H54 (cell line): ENCODE data around the gene PHRF1.
A peak's percentile ranks its signal among the peaks of the same experiment; 100 is the strongest.

Source experiments
- DNase-seq: peaks from one replicate; pipeline ENCODE4 v3.0.0; 2011; ENCODE audit warnings: low spot score, mixed read lengths; ENCODE audit not compliant: insufficient read length
- FAIRE-seq: peaks from 3 replicates; lab custom pipeline; 2011; peaks lifted over from hg19 to GRCh38; lab: Jason Lieb, UNC
- POLR2A ChIP-seq: IDR thresholded peaks from 2 replicates; pipeline ENCODE4 v1.6.1; 2011; ENCODE audit warnings: low read depth, mild to moderate bottlenecking, low read length

Gene PHRF1

DNA sequence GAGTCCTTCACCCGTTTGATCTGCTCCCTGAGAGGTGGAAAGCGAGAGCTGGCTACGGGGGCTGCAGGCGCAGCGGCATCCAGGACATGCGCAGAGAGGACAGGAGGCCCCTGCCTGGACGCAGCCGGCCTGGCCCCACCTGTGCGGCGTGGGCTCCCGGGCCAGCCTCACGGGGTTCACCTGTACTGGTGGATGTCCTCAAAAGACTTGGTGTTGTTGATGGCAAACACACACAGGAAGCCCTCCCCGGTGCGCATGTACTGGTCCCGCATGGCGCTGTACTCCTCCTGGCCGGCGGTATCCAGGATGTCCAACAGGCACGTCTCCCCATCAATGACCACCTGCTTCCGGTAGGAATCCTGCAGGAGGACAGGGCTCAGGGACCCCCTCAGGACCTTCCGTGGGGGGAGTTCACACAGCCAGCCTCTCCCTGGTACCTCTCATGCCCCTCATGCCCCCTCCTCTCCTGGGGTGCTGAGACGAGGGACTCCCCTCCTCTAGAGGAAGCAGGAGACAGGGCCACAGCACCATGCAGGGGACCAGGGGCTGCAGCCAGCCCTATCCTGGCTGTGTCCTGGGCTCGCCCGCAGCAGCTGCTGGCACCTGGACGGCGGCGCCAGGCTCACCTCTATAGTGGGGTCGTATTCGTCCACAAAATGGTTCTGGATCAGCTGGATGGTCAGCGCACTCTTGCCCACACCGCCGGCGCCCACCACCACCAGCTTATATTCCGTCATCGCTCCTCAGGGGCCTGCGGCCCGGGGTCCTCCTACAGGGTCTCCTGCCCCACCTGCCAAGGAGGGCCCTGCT is 42.5 kb upstream of the PHRF1 start:
- DNase-seq (no peak), FAIRE-seq (no peak)
- TF ChIP-seq POLR2A: no peak

DNA sequence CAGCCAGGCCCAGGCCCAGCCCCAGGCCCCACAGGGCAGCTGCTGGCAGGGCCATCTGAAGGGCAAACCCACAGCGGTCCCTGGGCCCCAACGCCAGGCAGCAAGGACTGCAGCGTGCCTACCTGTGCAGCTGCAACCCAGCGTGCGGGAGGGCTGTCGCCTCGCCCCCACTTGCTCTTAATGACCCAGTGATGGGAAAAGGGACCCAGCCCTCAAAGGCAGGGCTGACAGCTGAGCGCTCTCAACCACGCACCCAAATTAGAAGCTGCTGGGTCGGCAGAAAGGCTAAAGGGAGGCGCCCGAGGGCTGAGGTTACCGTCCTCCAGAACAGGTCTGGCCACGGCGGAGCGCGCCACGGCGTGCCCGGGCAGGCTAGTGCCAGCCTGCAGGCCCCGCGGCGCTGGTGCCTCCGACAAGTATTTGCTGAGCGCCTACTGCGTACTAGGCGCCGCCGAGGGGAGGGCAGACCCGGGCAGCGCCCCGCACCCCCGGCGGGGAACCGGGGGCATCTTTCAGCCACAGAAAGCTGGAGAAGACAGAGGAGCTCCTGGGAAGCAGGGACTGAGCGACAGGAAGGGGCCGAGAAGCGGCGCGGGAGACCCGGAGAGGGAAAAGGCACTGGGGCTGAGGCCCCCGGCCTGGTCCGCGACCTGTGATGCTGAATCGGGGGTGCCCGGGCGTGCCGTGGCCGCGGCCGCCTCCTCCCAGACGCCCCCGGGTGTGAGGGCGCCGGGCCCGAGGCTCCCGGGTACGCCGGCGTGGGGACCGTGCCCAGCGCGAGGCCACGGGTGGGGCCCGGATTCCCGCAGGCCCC is 41.7 kb upstream of the PHRF1 start:
- TF ChIP-seq POLR2A: 0 out of 2 replicates have a peak, but pooled peaks have one; percentile 13
- DNase-seq: no peak
- FAIRE-seq: no peak

DNA sequence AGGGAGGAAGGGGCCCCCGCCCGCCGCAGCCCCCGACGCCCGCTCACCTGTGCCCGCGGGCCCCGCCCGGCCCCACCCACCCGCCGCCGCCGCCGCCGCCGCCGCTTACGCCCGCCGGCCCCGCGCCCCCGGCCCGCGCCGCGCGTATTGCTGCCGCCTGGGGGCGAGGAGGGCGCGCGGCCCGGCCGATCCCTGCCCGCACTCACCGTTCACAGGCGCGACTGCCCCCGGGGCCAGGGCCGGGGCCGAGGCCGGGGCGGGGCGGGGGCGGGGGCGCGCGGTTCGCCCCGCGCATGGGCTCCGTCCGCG is 41.1 kb upstream of the PHRF1 start:
- FAIRE-seq: no peak
- no peak for TF ChIP-seq POLR2A
- DNase-seq: no peak

DNA sequence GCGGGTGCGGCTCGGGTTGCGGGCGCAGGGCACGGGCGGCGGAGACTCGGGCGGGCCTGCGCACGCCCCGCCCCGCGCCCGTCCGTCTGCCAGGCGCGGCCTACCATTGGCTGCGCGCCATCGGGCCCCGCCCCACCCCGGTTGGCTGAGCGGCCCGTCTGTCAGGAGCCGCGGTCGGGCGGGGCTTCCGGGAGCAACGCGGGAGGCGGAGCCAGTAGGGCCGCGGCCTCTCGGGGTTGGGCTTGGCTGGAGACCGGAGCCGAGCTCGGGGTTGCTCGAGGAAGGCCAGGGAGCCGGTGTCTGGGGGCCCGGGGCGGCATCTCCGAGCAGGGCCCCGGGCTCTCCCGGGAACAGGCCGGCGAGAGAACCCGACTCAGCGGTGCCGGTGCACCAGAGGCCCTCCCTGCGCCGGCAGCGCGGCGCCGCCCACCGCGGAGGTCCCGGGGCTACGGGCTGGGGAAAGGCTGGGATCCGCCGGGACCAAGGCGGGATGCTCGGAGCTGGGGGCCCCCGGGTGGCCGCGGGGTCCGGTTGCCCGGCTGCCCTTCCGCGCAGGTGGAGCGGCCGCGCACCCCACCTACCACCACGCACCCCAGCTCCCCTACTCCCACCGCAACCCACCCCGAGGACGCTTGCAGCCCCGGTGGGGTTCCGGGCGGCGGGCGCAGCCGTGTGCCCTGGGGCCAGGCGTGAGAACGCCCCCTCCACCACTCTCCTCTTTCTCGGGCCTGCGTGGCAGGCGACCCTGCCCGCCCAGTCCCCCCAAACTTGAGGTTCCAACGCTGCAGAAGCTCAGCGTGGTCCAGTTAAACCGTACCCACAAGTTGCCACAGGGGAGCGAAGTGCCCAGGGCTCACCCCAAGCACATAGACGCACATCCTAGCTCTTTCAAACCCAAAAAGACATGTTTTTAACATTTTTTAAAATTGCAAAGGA is 40.5 kb upstream of the PHRF1 start, which contains the start of gene HRAS:
Gene HRAS, minus strand, starts transcription at position 58 of the 936 bp plus-strand sequence.
- no peak for FAIRE-seq
- peak; percentile 75 for TF ChIP-seq POLR2A
- peak; percentile 100 for DNase-seq

DNA sequence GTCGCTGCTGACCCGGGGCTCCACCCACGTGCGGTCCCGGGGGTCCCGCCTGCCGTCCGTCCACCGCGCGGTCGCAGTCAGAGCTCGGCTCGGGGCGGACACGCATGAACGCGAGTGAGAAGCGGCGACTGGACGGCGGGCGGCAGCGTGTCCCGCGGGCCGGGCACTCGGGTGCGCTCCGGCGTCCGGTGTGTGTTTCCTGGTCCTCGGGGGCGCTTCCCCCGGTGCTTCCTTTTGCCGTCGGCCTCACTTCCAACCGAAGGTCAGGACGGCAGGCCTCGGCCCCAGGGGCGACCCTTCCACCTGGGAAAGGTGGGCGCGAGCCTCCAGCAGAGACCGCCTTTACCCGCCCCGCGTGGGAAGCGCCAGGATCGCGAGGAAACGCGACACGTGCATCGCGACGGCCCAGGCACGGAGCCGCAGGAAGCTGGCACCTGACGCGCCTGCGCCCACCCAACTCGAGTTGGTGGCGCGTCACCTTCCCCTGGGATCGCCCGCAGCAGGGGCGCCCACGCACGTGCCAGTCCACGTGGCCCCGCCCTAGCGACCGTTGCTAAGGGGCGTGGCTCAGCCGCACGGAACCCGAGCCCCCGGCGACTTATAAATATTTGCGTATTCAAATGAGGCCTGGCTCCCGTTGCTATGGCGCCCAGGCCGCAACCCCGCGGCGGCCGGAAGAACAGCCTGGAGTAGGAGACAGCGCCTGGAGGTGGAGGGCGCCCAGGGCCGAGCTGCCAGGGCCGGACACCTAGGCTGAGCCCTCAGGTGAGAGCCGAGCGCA is 39.2 kb upstream of the PHRF1 start, which contains the start of gene LRRC56:
Gene LRRC56, plus strand, starts transcription at position 687 of the 781 bp plus-strand sequence. CDS start 3,158 bp downstream, outside the sequence.
- no peak for DNase-seq
- FAIRE-seq: no peak
- no peak for TF ChIP-seq POLR2A

DNA sequence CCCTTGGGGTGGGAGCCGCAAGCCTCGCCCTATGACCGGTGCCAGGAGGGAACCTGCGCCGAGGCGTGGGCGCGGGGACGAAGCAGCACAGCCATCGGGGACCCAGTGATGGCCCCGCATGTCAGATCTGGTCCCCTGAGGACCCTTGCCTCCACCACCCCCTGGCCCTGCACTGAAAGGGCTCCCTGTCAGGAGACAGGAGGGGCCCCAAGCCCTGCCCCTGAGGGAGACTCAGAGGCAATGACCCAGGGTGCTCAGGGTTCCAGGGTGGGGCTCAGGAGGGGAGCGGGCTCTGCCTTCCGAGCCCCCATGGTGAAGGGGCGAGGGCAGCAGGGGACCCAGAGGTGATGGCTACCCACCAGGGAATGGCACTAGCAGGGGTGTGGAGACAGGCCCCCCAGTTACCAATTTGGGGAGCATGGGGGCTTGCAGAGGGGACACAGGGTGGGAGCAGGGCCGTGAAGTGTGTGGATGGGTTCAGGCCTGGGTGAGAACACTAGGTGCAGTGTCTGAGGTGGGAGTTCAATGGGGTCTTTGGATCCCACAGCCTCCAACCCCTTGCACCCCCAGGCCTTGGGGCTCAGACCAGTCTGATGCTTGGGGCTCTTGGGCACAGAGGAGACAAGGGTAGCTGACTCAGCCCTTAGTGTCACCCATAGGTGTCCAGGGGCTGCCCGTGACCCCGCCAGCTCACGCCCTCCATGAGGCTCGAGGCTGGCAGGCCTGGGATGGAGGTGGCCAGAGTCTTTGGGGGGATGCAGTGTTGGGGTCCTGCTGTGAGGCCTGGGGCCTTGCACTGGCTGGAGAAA is 38.4 kb upstream of the PHRF1 start:
- TF ChIP-seq POLR2A: no peak
- FAIRE-seq (no peak), DNase-seq (no peak)

DNA sequence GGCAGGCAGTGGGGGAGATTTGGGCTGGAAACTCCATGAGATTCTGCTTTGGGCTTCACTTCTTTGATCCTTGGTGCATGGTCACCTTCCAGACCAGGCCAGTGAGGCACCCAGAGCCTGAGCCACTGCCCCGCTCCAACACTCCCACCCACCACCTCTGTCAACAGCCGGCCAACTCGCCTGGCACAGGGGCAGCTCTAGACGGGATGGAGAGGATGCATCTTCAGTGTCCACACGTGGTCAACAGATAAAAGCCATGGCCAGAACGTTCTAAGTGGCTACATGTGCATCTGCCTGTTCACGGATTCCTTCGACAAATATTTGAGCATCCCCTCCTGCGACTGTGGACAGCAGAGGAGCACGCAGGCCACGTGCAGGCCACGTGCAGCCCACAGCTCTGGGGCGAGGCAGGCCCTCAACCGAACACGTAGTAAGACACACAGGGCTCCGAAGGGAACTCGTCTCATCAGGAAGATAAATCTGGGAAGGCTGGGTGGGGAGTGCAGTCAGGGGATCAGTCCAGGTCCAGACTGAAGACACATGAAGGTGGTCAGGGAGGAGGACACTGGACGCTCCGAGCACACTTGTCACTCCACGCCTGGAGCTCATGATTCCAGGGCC is 37.7 kb upstream of the PHRF1 start:
- FAIRE-seq: no peak
- no peak for DNase-seq
- no peak for TF ChIP-seq POLR2A

DNA sequence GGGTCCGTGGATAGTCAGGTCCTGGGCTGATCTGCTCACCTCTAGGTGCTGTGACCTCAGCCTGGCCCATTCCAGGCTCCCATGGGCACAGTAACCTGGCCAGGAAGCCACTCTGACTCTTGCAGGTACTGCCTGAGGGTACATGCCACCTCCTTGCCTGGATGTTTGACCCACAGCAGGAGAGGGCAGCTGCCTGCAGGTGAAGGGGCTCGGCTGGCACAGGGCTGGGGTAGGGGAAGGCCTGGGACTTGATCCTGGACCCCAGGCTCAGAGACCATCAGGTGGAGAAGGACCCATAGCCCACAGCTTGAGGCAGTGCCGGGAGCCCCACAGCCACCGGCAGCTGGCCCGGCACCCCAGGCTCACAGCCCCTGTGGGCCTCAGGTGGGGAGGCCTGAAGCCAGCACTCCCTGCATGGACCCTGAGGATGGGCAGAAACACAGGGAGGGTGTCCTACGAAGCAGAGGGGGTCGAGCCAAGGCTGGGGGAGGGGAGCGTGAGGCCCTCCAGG is 36.2 kb upstream of the PHRF1 start:
- FAIRE-seq: no peak
- no peak for DNase-seq
- no peak for TF ChIP-seq POLR2A

DNA sequence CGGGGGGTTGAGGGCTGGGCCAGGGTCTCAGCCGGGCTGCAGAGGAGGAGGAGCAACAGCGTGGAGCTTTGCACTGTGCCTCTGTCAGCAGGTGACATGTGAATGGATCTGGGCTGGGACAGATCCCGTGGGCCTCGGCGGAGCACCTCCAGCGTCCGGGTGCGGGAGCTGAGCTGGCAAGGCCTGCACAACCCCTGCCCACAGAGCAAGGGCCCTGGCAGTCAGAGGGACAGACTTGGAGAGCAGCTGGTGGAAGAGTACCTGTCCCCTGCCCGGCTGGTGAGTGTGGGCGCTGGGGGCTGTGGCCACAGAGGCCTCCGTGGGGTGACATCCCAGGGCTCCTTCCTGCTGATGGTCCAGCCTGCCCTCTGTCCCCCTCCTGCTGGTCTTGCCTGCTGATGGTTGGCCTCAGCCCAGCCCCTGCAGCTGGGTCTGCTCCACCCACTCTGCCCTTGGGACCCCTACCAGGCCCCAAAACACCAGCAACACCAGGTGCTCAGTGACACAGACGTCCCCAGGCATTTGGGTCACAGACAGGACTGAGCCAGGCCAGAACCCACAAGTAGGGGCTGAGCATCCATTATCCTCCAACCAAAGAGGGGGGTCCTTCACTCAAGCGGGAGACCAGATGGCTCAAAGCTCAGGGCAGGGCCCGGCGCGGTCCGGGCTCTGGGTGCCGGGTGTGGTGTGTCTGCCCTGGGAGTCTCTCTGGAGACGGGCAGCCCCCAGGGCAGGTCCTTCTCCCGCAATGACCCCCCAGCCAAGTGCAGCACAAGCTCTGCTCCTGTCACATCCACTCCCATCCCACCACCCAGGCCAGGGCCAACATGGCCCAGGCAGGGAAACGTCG is 35.5 kb upstream of the PHRF1 start:
- DNase-seq (no peak), FAIRE-seq (no peak)
- no peak for TF ChIP-seq POLR2A

DNA sequence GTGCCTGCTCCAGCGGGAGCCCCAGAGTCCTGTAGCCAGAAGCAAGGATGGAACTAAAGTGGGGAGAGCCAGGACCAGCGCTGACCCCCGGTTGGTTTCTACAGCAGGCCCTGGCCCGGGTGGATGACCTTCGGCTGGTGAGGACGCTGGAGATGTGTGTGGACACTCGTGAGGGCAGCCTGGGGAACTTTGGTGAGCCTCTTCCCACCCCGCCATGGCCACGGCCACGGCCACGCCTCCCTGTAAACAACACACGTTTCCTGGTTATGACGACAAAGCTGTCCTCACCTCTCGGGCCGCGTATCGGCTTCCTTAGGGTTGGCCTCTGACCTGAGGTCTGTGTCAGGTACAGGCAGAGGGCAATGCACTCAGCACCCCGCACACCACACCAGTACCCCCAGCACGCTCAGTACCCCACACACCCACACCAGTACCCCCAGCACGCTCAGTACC is 34.8 kb upstream of the PHRF1 start:
- DNase-seq (no peak), FAIRE-seq (no peak)
- TF ChIP-seq POLR2A: no peak

DNA sequence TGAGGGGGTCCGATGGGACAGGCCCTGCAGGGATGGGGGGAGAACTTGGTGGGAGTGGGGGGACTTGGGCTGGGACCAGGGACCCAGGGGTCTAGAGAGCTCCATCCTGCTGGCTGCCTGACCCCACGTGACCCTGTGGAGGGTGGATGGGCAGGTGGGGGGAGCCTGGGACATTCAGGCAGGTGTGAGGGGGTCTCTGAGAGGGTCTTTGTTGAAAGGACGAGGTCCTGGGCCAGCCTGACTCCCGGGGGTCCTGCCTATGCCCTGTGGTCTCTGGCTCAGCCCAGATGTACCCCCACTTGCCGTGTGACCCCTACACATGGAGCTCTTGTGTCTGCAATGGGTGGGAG is 31.5 kb upstream of the PHRF1 start:
- FAIRE-seq (no peak), DNase-seq (no peak)
- TF ChIP-seq POLR2A: no peak
